GM19238 (cell line): ENCODE data around the gene PRR18.
A peak's percentile ranks its signal among the peaks of the same experiment; 100 is the strongest.

Experiments
- DNase-seq: peaks from one replicate; pipeline ENCODE4 v3.0.0; 2011; ENCODE audit warnings: low spot score; ENCODE audit not compliant: insufficient read length

Gene PRR18

GRCh38 chr6:166275714-166276166 lies 32.5 kb downstream of the PRR18 start:
- DNase-seq: peak; percentile 76

DNA sequence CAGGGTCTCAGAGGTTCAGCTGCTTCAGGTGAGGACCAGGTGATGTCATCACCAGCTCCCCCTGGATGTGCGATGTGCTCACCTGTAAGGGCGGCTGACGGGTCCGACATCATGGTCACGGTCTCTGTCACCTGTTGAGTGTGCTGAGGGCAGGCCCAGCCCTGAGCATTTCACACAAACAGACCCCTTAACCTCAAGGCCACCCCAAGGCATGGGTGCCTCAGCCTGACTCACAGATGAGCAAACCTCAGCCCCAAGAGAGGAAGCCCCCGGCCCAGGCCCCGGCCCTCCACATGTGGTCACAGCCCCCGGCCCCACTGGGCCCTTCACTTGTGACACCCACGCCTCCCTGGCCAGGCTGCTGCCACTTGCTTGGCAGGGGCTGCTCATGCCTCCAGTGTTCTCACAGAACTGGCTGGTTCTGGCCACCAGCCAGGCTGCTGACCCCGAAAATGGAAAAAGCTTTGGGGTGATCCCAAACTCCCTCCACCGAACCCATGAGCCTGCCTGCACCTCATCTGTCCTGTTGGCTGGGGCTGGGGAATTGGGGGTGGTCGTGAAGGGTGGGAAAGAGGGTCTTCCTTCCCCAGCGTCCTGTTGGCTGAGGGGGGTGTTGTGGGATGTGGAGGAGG lies 33.3 kb downstream of the PRR18 start:
- no peak for DNase-seq

DNA sequence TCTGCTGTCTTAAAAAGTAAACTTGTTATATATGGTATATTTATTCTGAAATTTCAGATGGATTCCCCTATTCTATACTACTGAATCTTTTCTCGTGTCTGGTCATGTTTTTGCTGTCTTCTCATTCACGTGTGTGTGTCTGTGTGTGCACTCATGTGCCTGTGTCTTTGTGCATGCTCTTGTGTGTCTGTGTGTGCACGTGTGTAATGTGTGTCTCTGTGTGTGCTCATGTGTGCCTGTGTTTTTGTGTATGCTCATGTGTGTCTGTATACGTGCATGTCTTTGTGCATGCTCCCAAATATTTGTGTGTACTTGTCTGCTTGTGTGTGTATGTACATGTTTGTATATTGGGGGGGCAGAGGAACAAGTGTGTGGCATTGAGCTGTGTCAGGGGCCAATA lies 34.0 kb downstream of the PRR18 start:
- no peak for DNase-seq

- no peak for DNase-seq
These were observed 36.8 kb downstream of the PRR18 start for GRCh38 chr6:166271376-166271765.

DNA sequence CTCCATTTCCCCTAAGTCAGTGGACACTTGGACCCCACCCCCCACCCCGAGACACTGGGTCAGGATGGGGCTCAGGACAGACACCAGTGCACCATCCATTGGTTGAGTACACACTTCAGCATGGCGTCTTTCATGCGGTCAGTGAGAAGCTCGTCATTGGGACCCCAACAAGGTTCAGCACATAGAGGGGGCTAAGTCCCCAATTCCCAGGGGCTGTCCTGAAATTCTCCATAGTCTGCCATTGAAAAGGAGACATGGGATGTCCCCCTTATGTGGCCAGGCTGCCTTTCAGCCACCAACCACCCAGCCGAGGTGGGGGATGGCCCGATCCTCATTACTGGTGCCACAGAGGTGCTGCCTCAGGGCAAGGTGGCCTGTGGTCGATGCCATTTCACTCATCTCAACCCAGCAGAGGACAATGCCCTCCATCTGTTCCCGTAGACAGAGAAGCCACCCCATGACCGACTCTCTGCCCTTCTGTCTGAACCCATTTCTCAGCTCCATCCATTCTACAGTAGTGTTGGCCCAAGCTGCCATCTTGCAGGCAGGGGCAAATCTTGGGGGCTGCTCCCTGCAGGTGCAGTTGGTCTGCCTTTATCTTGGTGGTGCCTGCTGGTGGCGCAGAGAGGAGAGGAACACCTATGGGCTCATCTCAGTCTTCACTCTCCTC lies 37.4 kb downstream of the PRR18 start:
- DNase-seq: no peak

DNA sequence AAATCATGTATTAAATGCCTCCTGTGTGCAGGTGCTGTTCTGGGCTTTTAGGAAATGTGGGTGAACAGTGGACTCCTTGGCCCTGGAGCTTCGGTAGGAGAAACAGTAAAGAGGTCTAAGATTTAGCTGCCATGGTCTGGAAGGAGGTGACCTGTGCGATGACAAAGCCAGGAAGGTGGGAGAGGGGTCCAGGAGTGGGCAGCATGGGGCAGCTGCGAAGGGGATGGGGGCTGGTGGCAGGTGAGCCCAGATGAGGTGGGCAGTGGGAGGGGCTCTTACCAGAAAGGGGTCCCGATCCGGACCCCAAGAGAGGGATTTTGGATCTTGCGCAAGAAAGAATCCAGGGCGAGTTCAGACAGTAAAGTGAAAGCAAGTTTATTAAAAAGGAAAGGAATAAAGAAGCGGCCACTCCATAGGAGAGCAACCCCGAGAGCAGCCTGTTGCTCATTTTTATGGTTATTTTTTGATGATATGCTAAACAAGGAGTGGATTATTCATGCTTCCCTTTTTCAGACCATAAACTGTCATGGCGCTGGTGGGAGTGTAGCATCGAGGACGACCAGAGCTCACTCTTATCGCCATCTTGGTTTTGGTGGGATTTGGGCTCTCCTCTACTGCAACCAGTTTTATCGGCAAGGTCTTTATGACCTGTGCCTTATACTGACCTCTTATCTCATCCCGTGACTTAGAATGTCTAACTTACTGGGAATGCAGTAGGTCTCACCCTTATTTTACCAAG lies 38.7 kb downstream of the PRR18 start:
- no peak for DNase-seq

GRCh38 chr6:166268431-166268830 lies 39.8 kb downstream of the PRR18 start:
- no peak for DNase-seq

GRCh38 chr6:166267526-166267925 lies 40.7 kb downstream of the PRR18 start:
- no peak for DNase-seq

- no peak for DNase-seq
These were observed 41.9 kb downstream of the PRR18 start for GRCh38 chr6:166266336-166266735.

DNA sequence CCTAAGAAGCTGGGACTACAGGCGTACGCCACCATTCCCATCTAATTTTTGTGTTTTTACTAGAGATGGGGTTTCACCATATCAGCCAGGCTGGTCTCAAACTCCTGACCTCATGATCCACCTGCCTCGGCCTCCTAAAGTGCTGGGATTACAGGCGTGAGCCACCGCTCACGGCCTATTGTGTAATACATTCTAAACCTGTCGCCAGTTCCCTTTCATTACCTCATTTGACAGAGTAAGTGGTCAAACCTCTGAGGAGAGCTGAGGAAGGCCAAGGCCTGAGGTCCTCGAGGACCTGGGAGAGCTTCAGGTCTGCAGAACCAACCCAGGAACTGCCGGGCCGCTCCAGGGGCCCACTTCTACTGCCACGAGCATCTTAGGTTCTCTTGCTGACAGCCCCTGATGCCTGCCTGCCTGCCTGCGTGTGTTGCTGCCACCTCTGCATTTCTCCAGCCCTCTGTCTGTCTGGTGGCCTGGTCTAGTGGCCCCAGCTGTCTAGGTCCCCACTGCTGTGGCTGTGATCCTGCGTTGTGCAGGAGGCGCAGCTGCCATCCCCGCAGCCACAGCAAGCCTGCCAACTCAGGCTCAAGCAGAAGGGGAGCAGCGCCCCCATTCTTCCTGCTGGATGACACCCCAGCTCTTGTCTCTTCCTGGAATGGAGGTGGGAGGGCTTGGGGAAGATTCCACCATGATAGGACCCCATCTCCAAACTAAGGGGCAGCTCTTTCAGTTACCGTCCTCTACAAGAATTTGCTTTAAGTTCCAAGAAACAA lies 45.3 kb downstream of the PRR18 start:
- DNase-seq: no peak

GRCh38 chr6:166259296-166259977 lies 48.8 kb downstream of the PRR18 start:
- DNase-seq: no peak

DNA sequence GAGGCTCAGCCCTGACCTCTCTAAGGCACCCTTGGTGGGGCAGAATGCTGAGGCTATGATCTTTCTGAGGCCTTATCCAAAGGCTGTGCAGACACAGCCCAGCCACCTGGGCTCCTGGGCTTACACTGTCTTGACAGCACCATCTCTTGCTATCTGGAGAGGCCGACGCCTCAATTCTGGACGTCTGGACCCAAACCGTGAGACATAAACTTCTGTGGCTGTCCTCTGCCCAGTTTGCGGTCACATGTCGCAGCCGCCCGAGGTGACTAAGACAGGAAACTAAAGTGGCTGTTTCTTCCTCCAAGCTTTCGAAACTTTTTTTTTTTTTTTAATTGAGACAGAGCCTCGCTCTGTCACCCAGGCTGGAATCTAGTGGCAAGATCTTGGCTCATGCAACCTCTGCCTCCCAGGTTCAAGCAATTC lies 49.3 kb downstream of the PRR18 start:
- DNase-seq: no peak

DNA sequence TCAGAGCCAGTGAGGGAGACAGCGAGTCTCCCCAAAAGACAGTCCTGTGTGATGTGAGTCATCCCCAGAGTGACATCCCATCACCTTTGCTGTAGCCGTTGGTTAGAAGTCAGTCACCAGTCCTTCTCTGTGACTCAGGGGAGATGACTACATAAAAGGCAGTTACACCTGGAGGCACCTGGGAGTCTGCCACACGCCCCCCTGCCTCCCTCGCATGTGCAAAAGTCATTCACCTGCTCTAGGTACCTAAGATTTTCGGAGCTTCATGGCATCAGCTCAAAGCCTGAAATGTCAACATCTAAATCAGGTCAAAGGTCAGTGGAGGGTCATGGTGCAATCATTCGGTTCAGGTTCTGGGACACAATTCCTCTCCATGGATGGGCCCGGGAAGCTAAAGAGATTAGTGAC lies 50.3 kb downstream of the PRR18 start:
- no peak for DNase-seq
